ENCODE results near the gene FXR2.

DNA sequence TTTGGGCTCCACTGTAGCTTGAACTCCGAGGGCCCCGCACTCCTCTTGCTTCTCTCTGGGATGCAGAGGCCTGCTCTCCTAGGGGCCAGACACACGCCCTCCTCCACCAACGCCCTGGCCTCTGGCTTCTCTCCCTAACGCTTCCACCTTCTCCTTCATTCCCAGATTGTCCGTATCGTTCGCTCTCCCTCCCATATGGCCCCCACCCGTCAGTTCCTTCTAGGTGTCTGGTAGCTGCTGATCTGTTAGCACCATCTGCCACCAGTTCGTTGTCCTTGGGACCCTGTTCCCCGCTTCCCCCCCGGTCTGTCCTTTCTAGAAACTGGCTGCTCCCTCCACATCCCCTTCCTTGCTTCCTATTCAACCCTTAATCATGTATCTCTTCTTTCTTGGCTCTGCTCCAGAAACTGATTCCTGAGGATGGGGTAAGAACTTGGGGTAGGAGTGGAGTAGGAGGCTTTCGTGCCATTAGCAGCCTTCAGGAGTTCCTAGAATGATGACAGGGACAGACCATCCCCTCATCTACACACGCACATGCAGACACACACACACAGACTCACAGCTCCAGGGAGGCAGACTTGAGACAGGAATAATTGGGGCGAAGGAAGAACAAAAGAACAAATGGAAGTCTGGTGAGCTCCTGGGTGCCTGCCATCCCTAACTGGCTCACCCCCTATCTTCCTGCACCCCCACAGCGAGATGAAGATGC lies 40.3 kb upstream of the FXR2 start:
- TF ChIP-seq CTCF (conservative IDR thresholded peaks at IDR 0.05; ENCODE audit: low read depth in 2 of 2), result no peak
- no peak for TF ChIP-seq EZH2 (IDR thresholded peaks at IDR 0.05; ENCODE audit: low read depth, unreplicated experiment)
- no peak for TF ChIP-seq POLR2AphosphoS5 (IDR thresholded peaks at IDR 0.05; ENCODE audit: low read depth)
